Hematopoietic multipotent progenitor cell (in vitro differentiated cells): ENCODE results near the gene FNDC3B. TPM values are rescaled to one million over a fixed set of nuclear protein-coding genes. Genes with fewer than 3 reads are reported as not detected.
A peak's percentile ranks its signal among the peaks of the same experiment; 100 is the strongest.

Experiments used
- DNase-seq, 3 donors: peaks; one replicate each; pipeline ENCODE4 v3.0.0-alpha.2; 2011 to 2015; ENCODE audit warnings: low read depth in 2 of 3, low spot score in 2 of 3
- total RNA-seq: library from RNA; depleted of rRNA; stranded (reverse); fragments of >200 nt; gene quantifications from one replicate; pipeline ENCODE4 v1.2.3, GENCODE V29; 2012

Gene FNDC3B
- total RNA-seq, 1 donor = 28.0 TPM

- DNase-seq = peak in 1 of 3 donors; percentile 62
Measured at GRCh38 chr3:172321035-172321434, 281.7 kb downstream of the FNDC3B start.

- no peak for DNase-seq
Measured at GRCh38 chr3:172323894-172324610, 284.7 kb downstream of the FNDC3B start.

DNA sequence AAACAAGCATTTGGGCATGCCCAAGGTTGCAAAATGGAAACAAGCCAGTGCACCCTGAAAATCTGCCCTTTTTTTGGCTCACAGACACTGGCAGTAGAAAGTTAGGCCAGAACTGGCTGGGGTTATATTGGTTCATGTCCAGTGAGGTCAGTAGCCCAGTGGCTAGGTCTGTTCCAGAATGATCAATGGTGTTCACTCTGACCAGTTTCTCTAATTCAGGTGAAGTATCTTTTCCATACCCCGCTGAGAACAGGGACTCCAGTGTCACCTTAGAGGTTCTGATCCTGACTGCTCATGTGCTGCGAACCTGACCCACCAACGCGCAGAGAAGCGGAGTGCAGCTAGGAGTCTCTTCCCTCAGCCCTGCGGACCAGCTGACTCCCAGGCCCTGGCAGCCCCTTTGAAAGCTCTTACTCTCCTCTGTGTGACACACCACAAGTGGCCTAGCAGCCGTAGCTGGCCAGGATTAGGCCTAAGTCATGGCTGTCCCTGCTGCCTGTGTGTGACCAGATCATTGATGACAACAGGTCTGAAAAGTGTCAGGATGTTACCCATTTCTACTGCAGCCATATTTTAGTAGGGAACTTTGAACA lies 285.3 kb downstream of the FNDC3B start:
- DNase-seq = no peak

- DNase-seq = no peak
Measured at GRCh38 chr3:172325461-172325860, 286.1 kb downstream of the FNDC3B start.

- no peak for DNase-seq
Measured at GRCh38 chr3:172326993-172327392, 287.6 kb downstream of the FNDC3B start.

GRCh38 chr3:172328282-172328681 lies 288.9 kb downstream of the FNDC3B start:
- DNase-seq = no peak

DNA sequence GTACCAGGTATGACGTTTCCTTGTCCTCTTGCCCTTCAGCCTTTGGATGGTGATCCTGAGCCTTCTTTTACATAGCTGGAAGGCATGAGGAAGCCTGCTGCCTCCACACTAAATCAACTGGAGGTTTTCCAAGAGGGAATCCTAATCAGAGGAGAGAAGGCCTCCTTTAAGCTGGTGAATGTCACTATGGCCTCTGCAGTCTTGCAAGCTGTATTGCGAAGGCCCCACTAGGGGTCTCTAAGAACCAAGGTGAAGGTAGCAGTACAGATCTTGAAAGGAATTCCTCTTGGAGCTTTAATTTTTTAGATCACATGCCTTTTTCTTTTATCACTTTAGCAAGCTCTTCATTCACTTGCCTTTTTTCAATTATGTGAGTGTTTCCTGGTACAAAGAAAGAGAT lies 289.7 kb downstream of the FNDC3B start:
- DNase-seq = no peak

GRCh38 chr3:172330413-172330812 lies 291.0 kb downstream of the FNDC3B start:
- DNase-seq = no peak

DNA sequence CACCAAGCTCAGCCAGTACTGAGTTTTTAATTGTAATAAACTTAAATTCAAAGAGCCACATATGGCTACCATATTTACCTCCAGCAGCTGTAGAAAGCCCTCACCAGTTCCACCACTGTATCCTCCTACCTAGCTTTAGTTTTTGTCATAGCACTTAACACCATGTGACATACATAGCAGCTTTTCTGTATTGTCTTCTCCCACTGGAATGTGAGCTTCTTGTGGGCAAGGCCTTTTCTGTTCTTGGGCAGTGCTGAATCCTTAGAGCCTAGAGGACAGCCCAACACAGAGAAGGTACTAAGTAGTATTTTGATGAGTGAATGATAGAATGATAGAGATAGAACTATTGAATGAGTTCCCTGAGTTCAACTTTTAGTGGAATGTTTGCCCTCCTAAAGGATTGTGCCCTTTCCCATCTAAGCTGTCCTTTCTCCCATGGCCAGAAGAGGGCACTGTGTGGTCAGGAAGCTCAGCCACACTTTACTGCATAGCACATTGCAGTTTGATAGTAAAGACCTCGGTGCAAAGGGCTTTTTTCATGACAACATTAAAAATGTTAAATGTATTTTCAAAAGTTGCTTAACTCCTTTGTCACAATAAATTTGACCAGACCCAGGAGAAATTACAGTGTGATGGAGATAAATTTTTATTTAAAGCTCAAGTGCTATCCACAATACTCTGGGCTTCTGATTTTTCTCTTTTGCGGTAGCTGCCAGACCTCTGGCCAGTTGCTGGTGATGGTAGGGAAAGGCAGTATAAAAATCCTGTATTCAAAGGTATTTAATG lies 293.1 kb downstream of the FNDC3B start:
- DNase-seq = peak; percentile 18 to 57 (median 50)

- no peak for DNase-seq
Measured at GRCh38 chr3:172333042-172333377, 293.6 kb downstream of the FNDC3B start.

DNA sequence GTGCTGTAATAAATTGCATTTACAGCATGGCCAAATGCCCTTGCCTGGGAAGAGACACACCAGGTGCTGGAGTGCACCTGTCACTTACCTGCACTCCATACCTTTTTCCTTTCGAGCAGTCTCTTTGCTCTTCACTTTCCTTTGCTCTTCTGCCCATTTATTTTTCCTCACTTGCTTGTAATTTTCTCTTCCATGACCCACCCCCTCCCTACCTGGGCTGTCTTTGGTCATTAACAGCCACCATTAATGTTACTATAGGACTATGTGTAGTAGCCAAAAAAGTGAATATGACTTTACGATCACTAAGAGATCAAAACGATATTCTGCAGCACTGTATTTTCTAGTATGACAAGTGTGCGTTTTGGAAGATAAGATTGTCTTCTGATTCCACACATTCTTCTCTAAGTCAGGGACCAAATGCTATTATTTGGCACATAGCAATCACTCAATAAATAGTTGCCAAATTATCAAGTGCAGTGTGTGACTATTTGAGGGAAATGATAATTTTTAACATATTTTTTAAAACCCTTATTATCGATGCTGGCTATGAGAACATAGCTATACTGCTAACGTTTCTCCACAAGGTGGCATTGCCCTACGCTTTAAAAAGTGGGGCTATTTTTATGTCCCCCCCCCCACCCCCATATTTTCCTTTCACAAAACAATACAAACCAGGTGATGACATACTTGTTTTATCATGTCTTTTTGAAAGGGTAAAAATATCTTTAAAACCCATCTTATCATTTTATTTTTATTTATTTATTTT lies 294.5 kb downstream of the FNDC3B start:
- DNase-seq = no peak

- DNase-seq = no peak
Measured at GRCh38 chr3:172334671-172335207, 295.4 kb downstream of the FNDC3B start.

GRCh38 chr3:172339892-172340291 lies 300.5 kb downstream of the FNDC3B start:
- DNase-seq = no peak

DNA sequence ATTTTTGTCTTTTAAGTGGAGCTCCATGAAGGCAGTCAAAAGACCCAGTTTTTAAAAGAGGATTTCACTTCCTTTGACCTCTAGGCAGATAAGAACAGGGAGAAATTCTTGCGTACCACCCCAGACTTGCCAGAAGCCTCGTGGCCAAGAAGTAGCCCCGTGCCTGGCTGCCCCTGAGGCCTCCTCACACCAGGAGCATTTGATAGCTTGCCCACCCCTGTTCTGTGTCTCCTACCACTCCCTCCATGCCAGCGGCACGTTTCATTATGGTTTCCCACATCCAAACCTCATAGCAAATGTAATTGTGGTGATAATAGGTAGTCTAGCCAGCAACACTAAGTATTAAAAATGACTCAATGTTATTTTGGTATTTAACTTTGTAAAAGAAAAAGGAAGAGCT lies 301.2 kb downstream of the FNDC3B start:
- no peak for DNase-seq

DNA sequence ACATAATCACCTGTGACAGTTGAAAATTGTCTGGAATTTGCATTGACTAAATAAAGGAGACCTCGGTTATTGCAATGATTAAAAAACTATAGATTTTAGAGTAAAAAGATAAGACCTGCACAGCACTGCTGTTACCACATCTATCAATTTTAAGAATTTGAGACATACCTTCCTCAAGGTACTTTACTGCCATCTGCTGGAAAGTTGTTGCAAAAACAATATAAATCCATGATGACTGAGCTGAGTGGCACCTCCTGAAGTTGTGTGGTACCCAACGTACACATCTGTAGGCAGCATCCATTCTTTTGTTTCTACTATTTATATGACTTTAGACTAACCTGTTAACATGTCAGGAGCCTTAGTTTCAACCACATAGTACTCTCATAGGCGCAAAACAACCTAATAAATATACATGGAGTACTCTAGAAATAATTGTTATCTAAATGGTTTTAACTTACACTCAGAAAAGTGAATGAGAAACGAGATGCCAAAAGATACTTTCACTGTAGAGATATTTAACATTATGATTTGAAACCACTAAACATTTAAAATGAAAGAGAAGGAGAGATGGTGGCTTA lies 302.2 kb downstream of the FNDC3B start:
- peak; percentile 23 to 83 (median 47) for DNase-seq

DNA sequence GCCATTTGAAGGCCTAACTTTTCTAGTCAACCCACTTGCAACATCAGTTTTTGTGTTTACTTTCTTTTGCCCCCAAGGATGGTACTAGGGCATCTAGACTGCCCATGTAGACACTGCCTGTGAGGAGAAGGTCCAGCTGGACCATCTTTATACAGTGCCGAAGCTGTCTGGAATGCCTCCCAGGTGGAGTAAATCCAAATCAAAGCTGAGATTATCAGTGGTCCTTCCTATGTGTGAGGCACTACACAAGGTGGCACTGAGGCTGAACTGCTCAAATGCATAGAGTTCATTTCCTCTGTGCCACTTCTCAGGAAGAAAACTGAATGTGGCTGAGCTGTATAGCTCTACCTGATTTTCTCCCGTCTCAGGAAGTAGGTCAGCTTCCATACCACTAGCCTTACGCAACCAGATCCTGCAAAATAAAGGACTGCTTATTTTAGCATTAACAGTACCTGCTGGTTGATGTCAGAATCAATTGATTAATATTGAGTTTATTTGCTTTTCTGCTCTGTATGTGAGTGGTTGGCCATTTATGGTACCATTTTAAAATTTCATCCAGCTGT lies 302.8 kb downstream of the FNDC3B start:
- DNase-seq = no peak

GRCh38 chr3:172343117-172343516 lies 303.7 kb downstream of the FNDC3B start:
- no peak for DNase-seq

DNA sequence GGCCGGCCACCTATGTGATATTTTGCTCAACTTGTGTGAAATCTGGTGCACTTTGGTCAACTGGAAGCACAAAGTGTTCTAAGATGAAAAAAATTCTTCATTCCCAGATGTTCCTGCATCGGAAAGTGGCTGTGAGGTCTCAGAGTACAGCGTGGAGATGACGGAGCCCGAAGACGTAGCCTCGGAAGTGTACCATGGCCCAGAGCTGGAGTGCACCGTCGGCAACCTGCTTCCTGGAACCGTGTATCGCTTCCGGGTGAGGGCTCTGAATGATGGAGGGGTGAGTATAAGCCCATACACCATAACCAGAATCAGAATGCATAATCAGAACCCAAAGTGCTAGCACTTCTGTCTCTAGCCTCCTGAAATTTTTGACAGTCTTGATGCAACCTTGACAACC lies 304.6 kb downstream of the FNDC3B start:
- no peak for DNase-seq

GRCh38 chr3:172346161-172346560 lies 306.8 kb downstream of the FNDC3B start:
- DNase-seq = no peak
